Measurements from ENCODE around the gene MVK. TPM values are rescaled to one million over a fixed set of nuclear protein-coding genes. Genes with fewer than 3 reads are reported as not detected.

MVK gene
- total RNA-seq, 1 experiment from 2014 or later: 28.9 TPM

DNA sequence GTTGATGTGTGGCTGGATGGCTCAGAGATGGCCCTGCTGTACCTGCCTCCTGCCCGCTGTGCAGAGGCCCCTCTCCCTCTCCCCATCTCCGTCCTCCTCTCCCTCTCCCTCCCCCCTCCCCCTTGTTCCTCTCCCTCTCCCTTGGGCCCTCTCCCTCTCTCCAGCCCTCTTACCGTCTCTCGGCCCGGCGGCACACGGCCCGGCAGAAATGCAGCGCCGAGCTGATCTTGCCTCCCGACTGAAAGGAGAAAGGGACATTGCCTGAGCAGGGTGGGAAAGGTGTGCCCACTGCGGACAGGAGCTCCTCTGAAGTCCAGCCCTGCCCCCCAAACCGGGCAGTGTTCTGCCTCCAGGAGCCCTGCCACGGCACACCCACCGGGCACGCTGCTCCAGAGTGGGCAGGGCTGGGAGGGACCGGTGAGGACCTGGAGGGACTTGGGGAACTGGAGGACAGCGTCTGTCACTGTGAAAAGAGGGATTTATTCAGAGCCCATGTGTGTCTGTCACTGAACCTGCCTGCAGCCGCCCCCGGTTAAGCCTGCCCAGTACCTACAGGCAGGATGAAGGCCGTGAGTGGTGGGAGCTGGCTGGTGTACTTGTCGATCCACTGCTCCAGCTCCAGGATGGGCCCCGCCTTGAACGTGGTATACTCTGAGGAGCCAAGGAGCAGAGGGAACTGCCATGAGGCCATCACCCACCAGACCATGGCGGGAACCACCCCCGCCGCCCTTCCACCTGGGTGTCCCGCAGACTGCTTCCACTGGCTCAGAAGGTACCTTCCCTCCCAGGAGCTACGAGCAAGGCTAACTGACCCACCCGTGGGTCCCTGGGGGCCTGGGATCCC is 12.5 kb upstream of the MVK start:
- ChIA-PET POLR2A (no interaction called here), CTCF (no interaction called here)
- Mint-ChIP-seq H3K27me3 (ENCODE audit: insufficient read depth, unreplicated experiment) (no peaks in the 10 kb centered on the region), H3K27ac (ENCODE audit: unreplicated experiment) (no peak overlapping the region), H3K4me1 (ENCODE audit: low read depth, unreplicated experiment) (no peaks in the 10 kb centered on the region), H3K4me3 (ENCODE audit: unreplicated experiment) (no peak overlapping the region), H3K36me3 (ENCODE audit: insufficient read depth, unreplicated experiment) (peaks cover 34% of the 10 kb centered on the region), H3K9me3 (ENCODE audit: unreplicated experiment) (no peaks in the 10 kb centered on the region)
- Histone ChIP-seq H3K27me3 (replicated peaks; ENCODE audit: control insufficient read depth, insufficient read depth, low read length) (no peaks in the 10 kb centered on the region), H3K36me3 (ENCODE audit: control insufficient read depth, insufficient read depth, low read length) (peaks cover 5% of the 10 kb centered on the region), H3K4me1 (no peaks in the 10 kb centered on the region), H3K9me3 (peaks cover 6% of the 10 kb centered on the region; the same call in 1 of the 2 replicates), H3K4me3 (ENCODE audit: low read depth, low read length) (no peak overlapping the region)
- DNase-seq: no peak
- TF ChIP-seq, protein P1, sequence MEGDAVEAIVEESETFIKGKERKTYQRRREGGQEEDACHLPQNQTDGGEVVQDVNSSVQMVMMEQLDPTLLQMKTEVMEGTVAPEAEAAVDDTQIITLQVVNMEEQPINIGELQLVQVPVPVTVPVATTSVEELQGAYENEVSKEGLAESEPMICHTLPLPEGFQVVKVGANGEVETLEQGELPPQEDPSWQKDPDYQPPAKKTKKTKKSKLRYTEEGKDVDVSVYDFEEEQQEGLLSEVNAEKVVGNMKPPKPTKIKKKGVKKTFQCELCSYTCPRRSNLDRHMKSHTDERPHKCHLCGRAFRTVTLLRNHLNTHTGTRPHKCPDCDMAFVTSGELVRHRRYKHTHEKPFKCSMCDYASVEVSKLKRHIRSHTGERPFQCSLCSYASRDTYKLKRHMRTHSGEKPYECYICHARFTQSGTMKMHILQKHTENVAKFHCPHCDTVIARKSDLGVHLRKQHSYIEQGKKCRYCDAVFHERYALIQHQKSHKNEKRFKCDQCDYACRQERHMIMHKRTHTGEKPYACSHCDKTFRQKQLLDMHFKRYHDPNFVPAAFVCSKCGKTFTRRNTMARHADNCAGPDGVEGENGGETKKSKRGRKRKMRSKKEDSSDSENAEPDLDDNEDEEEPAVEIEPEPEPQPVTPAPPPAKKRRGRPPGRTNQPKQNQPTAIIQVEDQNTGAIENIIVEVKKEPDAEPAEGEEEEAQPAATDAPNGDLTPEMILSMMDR (IDR thresholded peaks at IDR 0.05; ENCODE audit: insufficient read depth in 1 of 2, low read depth in 1 of 2, low read length in 1 of 2, severe bottlenecking in 1 of 2, unreplicated experiment in 1 of 2): no peak
- intact Hi-C loops (cut with micrococcal nuclease; ENCODE audit: unreplicated experiment): no loop called here
- BruUV-seq (replicated peaks): no TSS peak

DNA sequence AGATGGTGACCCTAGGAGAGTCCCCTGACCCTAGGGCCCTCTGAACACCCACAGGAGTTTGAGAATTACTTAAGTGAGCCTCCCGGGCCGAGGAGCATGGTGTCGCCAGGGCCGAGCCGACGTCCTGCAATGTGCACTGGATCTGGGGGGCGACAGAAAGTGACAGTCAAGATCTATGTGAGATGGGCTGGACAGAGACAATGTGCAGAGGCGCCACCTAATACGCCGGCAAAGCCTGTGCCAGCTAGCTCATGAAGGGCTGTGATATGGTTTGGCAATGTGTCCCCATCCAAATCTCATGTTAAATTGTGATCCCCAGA is 11.9 kb upstream of the MVK start:
- Histone ChIP-seq H3K4me3 (ENCODE audit: low read depth, low read length) (no peak overlapping the region), H3K4me1 (no peaks in the 10 kb centered on the region), H3K9me3 (peaks cover 6% of the 10 kb centered on the region; the same call in 1 of the 2 replicates), H3K27me3 (replicated peaks; ENCODE audit: control insufficient read depth, insufficient read depth, low read length) (no peaks in the 10 kb centered on the region), H3K36me3 (ENCODE audit: control insufficient read depth, insufficient read depth, low read length) (peaks cover 5% of the 10 kb centered on the region)
- no peaks in the 10 kb centered on the region for H3K9me3 Mint-ChIP-seq (ENCODE audit: unreplicated experiment)
- POLR2A ChIA-PET: no interaction called here
- DNase-seq: no peak
- intact Hi-C loops (cut with micrococcal nuclease; ENCODE audit: unreplicated experiment): no loop called here
- TF ChIP-seq, protein P1 (IDR thresholded peaks at IDR 0.05; ENCODE audit: insufficient read depth in 1 of 2, low read depth in 1 of 2, low read length in 1 of 2, severe bottlenecking in 1 of 2, unreplicated experiment in 1 of 2): no peak
- no peaks in the 10 kb centered on the region for H3K4me1 Mint-ChIP-seq (ENCODE audit: low read depth, unreplicated experiment)
- CTCF ChIA-PET: no interaction called here
- H3K4me3 Mint-ChIP-seq (ENCODE audit: unreplicated experiment): no peak overlapping the region
- H3K36me3 Mint-ChIP-seq (ENCODE audit: insufficient read depth, unreplicated experiment): peaks cover 34% of the 10 kb centered on the region
- BruUV-seq (replicated peaks): no TSS peak
- no peaks in the 10 kb centered on the region for H3K27me3 Mint-ChIP-seq (ENCODE audit: insufficient read depth, unreplicated experiment)
- no peak overlapping the region for H3K27ac Mint-ChIP-seq (ENCODE audit: unreplicated experiment)

DNA sequence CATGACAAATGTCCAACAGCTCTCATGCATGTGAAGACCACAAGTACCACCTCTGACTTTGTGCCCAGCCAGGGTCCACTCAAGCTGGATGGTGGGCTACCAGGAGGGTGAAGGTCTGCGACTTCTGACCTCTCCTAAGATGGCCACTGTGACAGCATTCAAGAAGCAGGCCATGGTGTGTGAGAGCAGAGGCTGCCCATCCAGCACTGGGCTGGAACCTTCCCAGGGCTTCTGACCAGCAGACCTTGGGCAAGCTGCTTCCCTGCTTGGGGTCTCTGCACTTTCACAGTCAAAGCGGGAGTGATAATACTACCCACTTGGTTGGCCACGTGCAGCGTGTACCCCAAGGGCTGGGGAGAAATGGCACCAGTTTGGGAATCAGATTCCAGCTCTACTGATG is 10.7 kb upstream of the MVK start:
- H3K4me1 Mint-ChIP-seq (ENCODE audit: low read depth, unreplicated experiment): no peaks in the 10 kb centered on the region
- no peaks in the 10 kb centered on the region for H3K27me3 Mint-ChIP-seq (ENCODE audit: insufficient read depth, unreplicated experiment)
- CTCF ChIA-PET: no interaction called here
- TF ChIP-seq, protein P1 (IDR thresholded peaks at IDR 0.05; ENCODE audit: insufficient read depth in 1 of 2, low read depth in 1 of 2, low read length in 1 of 2, severe bottlenecking in 1 of 2, unreplicated experiment in 1 of 2): no peak
- no peak overlapping the region for H3K27ac Mint-ChIP-seq (ENCODE audit: unreplicated experiment)
- intact Hi-C loops (cut with micrococcal nuclease; ENCODE audit: unreplicated experiment): no loop called here
- Histone ChIP-seq H3K4me3 (ENCODE audit: low read depth, low read length) (no peak overlapping the region), H3K27me3 (replicated peaks; ENCODE audit: control insufficient read depth, insufficient read depth, low read length) (no peaks in the 10 kb centered on the region), H3K4me1 (no peaks in the 10 kb centered on the region), H3K36me3 (ENCODE audit: control insufficient read depth, insufficient read depth, low read length) (peaks cover 5% of the 10 kb centered on the region), H3K9me3 (peaks cover 6% of the 10 kb centered on the region; the same call in 1 of the 2 replicates)
- H3K9me3 Mint-ChIP-seq (ENCODE audit: unreplicated experiment): no peaks in the 10 kb centered on the region
- H3K4me3 Mint-ChIP-seq (ENCODE audit: unreplicated experiment): no peak overlapping the region
- no TSS peak for BruUV-seq (replicated peaks)
- POLR2A ChIA-PET: no interaction called here
- peaks cover 44% of the 10 kb centered on the region for H3K36me3 Mint-ChIP-seq (ENCODE audit: insufficient read depth, unreplicated experiment)
- no peak for DNase-seq

Measured in Caco-2 (cell line).